Measurements from ENCODE around the gene SFXN4.
"Not testable (repeated sequence)": the region's sequence is repeated elsewhere in the genome, so short reads cannot be mapped to it uniquely, and the experiment has no call there.

The SFXN4 gene

DNA sequence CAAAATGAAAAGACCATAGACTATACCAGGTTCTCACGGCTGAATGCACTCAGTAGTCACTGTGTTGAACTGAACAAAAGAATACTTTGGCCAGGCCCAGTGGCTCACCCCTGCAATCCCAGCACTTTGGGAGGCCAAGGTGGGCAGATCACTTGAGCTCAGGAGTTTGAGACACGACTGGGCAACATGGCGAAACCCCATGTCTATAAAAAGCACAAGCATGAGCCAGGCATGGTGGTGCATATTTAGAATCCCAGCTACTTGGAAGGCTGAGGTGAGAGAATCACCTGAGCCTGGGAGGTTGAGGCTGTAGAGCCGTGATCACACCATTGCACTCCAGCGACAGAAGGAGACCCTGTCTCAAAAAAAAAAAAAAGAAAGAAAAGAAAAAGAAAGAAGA, 12.5 kb downstream of the SFXN4 start:
- Histone ChIP-seq H3K9ac (ENCODE audit: low read length) (no peak overlapping the region), H3K4me1 (ENCODE audit: control insufficient read depth, insufficient read depth, low read length) (no peaks in the 10 kb centered on the region), H3K27ac (ENCODE audit: low read depth, low read length) (no peak overlapping the region), H3K36me3 (ENCODE audit: control insufficient read depth, insufficient read depth, low read length) (peaks cover 41% of the 10 kb centered on the region), H3K27me3 (ENCODE audit: control insufficient read depth, insufficient read depth, low read length) (no peaks in the 10 kb centered on the region), H3K4me3 (ENCODE audit: low read length) (no peak overlapping the region)

DNA sequence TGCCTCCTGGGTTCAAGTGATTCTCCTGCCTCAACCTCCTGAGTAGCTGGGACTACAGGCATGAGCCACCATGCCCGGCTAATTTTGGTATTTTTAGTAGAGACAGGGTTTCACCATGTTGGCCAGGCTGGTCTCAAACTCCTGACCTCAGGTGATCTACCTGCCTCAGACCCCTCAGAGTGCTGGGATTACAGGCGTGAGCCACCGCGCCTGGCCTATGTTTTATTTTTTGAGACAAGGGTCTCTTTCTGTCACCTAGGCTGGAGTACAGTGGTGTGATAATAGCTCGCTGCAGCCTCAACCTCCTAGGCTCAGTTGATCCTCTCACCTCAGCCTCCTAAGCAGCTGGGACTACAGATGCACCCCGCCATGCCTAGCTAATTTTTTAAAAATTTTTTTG, 13.9 kb downstream of the SFXN4 start:
- H3K27me3 ChIP-seq (ENCODE audit: control insufficient read depth, insufficient read depth, low read length); H3K4me3 ChIP-seq (ENCODE audit: low read length); H3K4me1 ChIP-seq (ENCODE audit: control insufficient read depth, insufficient read depth, low read length); H3K27ac ChIP-seq (ENCODE audit: low read depth, low read length); H3K9ac ChIP-seq (ENCODE audit: low read length): not testable (repeated sequence)
- H3K36me3 ChIP-seq (ENCODE audit: control insufficient read depth, insufficient read depth, low read length): peaks cover 40% of the 10 kb centered on the region

DNA sequence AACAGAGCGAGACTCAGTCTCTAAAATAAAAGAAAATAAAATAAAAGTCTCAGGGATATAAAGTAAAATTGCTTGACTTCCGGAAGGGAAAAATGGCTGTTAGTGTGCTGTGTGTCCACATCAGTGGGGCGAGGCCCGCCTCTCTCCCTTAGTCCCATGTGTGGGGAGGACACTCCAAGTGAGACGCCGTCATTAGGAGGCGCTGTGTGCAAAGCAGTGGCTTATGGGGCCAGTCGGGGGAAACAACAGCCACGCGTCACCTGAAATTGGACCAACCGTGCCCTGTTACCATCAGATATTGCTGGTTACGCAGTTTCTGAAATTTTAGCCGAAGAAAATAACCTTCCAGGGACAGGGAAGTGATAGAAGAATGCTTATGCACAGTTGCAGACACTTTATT, 15.8 kb downstream of the SFXN4 start:
- H3K27me3 ChIP-seq (ENCODE audit: control insufficient read depth, insufficient read depth, low read length): no peaks in the 10 kb centered on the region
- no peak overlapping the region for H3K27ac ChIP-seq (ENCODE audit: low read depth, low read length)
- no peak overlapping the region for H3K9ac ChIP-seq (ENCODE audit: low read length)
- H3K4me3 ChIP-seq (ENCODE audit: low read length): no peak overlapping the region
- no peaks in the 10 kb centered on the region for H3K4me1 ChIP-seq (ENCODE audit: control insufficient read depth, insufficient read depth, low read length)
- H3K36me3 ChIP-seq (ENCODE audit: control insufficient read depth, insufficient read depth, low read length): peaks cover 27% of the 10 kb centered on the region

GRCh38 chr10:119149157-119149556, 16.4 kb downstream of the SFXN4 start:
- Histone ChIP-seq H3K27me3 (ENCODE audit: control insufficient read depth, insufficient read depth, low read length) (no peaks in the 10 kb centered on the region), H3K4me1 (ENCODE audit: control insufficient read depth, insufficient read depth, low read length) (no peaks in the 10 kb centered on the region), H3K27ac (ENCODE audit: low read depth, low read length) (no peak overlapping the region), H3K36me3 (ENCODE audit: control insufficient read depth, insufficient read depth, low read length) (peaks cover 21% of the 10 kb centered on the region), H3K9ac (ENCODE audit: low read length) (no peak overlapping the region), H3K4me3 (ENCODE audit: low read length) (no peak overlapping the region)

GRCh38 chr10:119143657-119144056, 21.9 kb downstream of the SFXN4 start:
- Histone ChIP-seq H3K27me3 (ENCODE audit: control insufficient read depth, insufficient read depth, low read length) (no peaks in the 10 kb centered on the region), H3K27ac (ENCODE audit: low read depth, low read length) (no peak overlapping the region), H3K36me3 (ENCODE audit: control insufficient read depth, insufficient read depth, low read length) (peaks cover 6% of the 10 kb centered on the region), H3K9ac (ENCODE audit: low read length) (no peak overlapping the region), H3K4me1 (ENCODE audit: control insufficient read depth, insufficient read depth, low read length) (no peaks in the 10 kb centered on the region), H3K4me3 (ENCODE audit: low read length) (no peak overlapping the region)

DNA sequence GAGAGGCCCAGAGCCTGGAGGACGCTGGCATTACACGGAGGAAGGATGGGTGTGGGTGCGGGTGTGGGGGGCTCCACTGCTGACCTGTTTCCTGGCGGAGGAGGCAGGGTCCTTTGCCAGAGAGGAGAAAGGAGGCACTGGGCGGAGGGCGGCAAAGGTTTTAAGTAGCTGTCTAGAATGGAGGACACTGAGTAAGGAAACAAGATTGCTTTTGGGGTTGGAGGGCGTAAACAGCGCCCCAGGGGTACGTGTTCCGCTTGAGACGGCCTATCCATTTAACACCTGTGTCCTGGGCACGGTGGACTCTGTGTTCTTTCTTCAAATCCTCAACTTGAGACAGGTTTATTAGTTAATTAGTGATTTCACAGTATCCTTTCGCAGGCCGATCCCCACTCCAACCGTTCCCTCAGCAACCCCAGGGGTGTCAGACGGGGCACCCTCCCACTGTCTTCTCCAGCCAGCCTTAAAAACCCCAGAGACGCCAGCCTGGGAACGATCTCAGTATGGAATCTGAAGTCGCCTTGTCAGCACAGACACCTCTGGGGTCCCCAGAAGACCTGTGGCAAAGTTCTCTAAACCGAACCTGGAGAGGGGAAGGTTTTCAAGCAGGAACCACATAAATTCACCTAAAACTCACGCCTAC, 24.8 kb downstream of the SFXN4 start:
- Histone ChIP-seq H3K27ac (ENCODE audit: low read depth, low read length) (no peak overlapping the region), H3K4me1 (ENCODE audit: control insufficient read depth, insufficient read depth, low read length) (no peaks in the 10 kb centered on the region), H3K36me3 (ENCODE audit: control insufficient read depth, insufficient read depth, low read length) (peaks cover 2% of the 10 kb centered on the region), H3K9ac (ENCODE audit: low read length) (no peak overlapping the region), H3K4me3 (ENCODE audit: low read length) (no peak overlapping the region), H3K27me3 (ENCODE audit: control insufficient read depth, insufficient read depth, low read length) (no peaks in the 10 kb centered on the region)

DNA sequence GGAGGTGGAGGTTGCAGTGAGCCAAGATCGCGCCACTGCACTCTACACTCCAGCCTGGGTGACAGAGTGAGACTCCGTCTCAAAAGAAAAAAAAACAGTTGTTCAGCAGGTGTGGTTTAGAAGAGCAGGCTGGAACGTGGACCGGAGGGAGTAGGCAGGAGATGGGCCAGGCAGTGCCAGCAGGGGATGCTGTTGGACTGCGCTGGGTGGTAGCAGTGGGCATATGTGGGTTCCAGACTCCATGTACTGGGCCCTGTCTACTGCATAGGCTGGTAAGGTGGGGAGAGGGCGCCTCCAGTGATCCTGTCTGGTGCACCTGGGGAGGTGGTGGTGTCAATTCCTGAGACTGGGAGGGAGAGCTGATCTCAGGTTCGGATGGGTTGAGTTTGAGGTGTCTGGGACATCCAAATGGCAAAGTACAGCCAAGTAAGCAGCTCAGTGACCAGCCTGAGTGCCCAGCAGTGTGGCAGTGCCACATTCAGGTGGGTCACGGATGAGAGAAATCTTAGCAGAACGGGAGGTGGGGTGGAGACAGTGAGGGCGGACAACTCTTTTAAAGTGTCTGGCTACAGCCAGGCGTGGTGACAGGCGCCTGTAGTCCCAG, 25.9 kb downstream of the SFXN4 start:
- H3K36me3 ChIP-seq (ENCODE audit: control insufficient read depth, insufficient read depth, low read length): peaks cover 2% of the 10 kb centered on the region
- H3K9ac ChIP-seq (ENCODE audit: low read length): no peak overlapping the region
- H3K4me1 ChIP-seq (ENCODE audit: control insufficient read depth, insufficient read depth, low read length): no peaks in the 10 kb centered on the region
- H3K4me3 ChIP-seq (ENCODE audit: low read length): no peak overlapping the region
- H3K27ac ChIP-seq (ENCODE audit: low read depth, low read length): no peak overlapping the region
- no peaks in the 10 kb centered on the region for H3K27me3 ChIP-seq (ENCODE audit: control insufficient read depth, insufficient read depth, low read length)

DNA sequence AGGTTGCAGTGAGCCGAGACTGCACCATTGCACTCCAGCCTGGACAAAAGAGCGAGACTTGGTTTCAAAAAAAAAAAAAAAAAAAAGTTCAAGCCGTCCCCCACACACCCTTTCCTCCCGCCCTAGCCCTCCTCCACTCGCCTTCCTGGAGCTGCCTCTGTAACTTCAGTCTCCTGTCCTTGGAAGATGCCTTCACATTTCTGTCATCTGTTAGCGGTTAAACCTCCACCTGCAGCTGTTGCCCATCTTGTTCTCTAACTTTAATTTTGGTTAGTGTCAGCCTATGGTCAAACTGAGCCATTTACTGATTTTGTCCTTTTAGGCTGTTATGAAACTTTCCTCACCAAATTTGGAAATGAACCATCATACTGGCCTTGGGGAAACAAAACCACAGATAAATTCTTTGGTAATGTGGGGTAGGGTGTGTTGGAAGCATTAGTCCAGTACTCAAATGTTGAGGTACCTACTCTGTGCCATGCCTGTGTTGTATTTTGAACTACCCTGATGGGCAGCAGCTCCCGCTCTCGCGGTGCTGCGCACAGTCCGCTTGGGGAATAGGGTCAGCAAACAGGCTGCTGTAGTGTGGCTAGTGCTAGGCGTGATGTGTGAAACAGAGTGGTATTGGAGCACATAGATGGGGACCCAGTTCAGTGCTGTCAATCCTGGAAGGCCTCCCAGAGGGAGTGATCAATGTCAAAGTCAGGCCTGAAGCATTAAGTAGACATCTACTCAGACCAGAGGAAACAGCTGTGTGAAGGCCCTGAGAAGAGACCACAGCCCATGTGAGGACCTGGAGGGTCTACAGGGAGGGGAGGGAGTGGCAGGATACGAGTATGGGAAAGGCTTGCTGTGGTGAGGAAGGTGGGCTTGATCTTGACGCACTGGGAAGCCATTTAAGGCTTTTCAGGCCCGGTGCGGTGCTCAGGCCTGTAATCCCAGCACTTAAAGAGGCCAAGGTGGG, 26.9 kb downstream of the SFXN4 start:
- Histone ChIP-seq H3K9ac (ENCODE audit: low read length) (no peak overlapping the region), H3K36me3 (ENCODE audit: control insufficient read depth, insufficient read depth, low read length) (peaks cover 3% of the 10 kb centered on the region), H3K27me3 (ENCODE audit: control insufficient read depth, insufficient read depth, low read length) (no peaks in the 10 kb centered on the region), H3K4me1 (ENCODE audit: control insufficient read depth, insufficient read depth, low read length) (no peaks in the 10 kb centered on the region), H3K4me3 (ENCODE audit: low read length) (no peak overlapping the region), H3K27ac (ENCODE audit: low read depth, low read length) (no peak overlapping the region)

- H3K27ac ChIP-seq (ENCODE audit: low read depth, low read length); H3K9ac ChIP-seq (ENCODE audit: low read length); H3K4me1 ChIP-seq (ENCODE audit: control insufficient read depth, insufficient read depth, low read length); H3K4me3 ChIP-seq (ENCODE audit: low read length); H3K27me3 ChIP-seq (ENCODE audit: control insufficient read depth, insufficient read depth, low read length); H3K36me3 ChIP-seq (ENCODE audit: control insufficient read depth, insufficient read depth, low read length): not testable (repeated sequence)
These were observed 27.6 kb downstream of the SFXN4 start for GRCh38 chr10:119137878-119138277.

DNA sequence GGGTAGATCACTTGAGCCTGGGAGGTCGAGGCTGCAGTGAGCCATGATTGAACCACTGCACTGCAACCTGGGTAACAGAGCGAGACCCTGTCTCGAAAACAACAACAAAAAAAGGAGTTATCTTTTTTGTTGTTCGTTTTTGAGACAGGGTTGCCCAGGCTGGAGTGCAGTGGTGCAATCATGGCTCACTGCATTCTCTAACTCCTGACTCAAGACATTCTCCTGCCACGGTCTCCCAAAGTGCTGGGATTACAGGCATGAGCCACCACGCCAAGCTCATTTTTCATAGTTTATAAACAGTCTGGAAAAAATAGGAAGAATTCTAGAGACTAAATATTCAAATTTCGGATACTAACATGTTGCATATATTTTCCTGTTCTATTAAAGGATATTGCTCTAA, 29.4 kb downstream of the SFXN4 start:
- Histone ChIP-seq H3K9ac (ENCODE audit: low read length) (no peak overlapping the region), H3K4me3 (ENCODE audit: low read length) (no peak overlapping the region), H3K36me3 (ENCODE audit: control insufficient read depth, insufficient read depth, low read length) (peaks cover 14% of the 10 kb centered on the region), H3K4me1 (ENCODE audit: control insufficient read depth, insufficient read depth, low read length) (no peaks in the 10 kb centered on the region), H3K27ac (ENCODE audit: low read depth, low read length) (no peak overlapping the region), H3K27me3 (ENCODE audit: control insufficient read depth, insufficient read depth, low read length) (no peaks in the 10 kb centered on the region)

GRCh38 chr10:119135513-119135881, 30.0 kb downstream of the SFXN4 start:
- Histone ChIP-seq H3K4me1 (ENCODE audit: control insufficient read depth, insufficient read depth, low read length) (no peaks in the 10 kb centered on the region), H3K4me3 (ENCODE audit: low read length) (no peak overlapping the region), H3K9ac (ENCODE audit: low read length) (no peak overlapping the region), H3K27ac (ENCODE audit: low read depth, low read length) (no peak overlapping the region), H3K27me3 (ENCODE audit: control insufficient read depth, insufficient read depth, low read length) (no peaks in the 10 kb centered on the region), H3K36me3 (ENCODE audit: control insufficient read depth, insufficient read depth, low read length) (peaks cover 12% of the 10 kb centered on the region)

- Histone ChIP-seq H3K36me3 (ENCODE audit: control insufficient read depth, insufficient read depth, low read length) (peaks cover 12% of the 10 kb centered on the region), H3K27ac (ENCODE audit: low read depth, low read length) (no peak overlapping the region), H3K4me1 (ENCODE audit: control insufficient read depth, insufficient read depth, low read length) (no peaks in the 10 kb centered on the region)
These were observed 31.6 kb downstream of the SFXN4 start for GRCh38 chr10:119133949-119134348.

More at GRCh38 chr10:119133949-119134348, 31.6 kb downstream of the SFXN4 start:
- Histone ChIP-seq H3K27me3 (ENCODE audit: control insufficient read depth, insufficient read depth, low read length) (no peaks in the 10 kb centered on the region), H3K9ac (ENCODE audit: low read length) (no peak overlapping the region), H3K4me3 (ENCODE audit: low read length) (no peak overlapping the region)

Measured in rectal smooth muscle tissue (tissue), 1 donor.